ENCODE data around the gene SH3D19. TPM values are rescaled to one million over a fixed set of nuclear protein-coding genes. Genes with fewer than 3 reads are reported as not detected.
A peak's percentile ranks its signal among the peaks of the same experiment; 100 is the strongest.
"Not testable (repeated sequence)": the region's sequence is repeated elsewhere in the genome, so short reads cannot be mapped to it uniquely, and the experiment has no call there.

SH3D19 gene
- polyA plus RNA-seq, 4 donors = 37.7 to 92.4 (median 64.6) TPM

GRCh38 chr4:151248519-151248918 lies 76.9 kb downstream of the SH3D19 start:
- DNase-seq = peak; percentile 56 to 79
- 68 to 85% (median 82%) methylated on average over 2 of the region's 2 CpGs for WGBS, 3 donors
- no peak for FAIRE-seq
- Histone ChIP-seq H3K4me1 (ENCODE audit: control insufficient read depth in 3 of 3, insufficient read depth in 2 of 3, low read depth in 1 of 3, low read length in 2 of 3) (no peaks in the 10 kb centered on the region), H3K9me3 (ENCODE audit: control insufficient read depth in 2 of 2, insufficient read depth in 1 of 2, low read depth in 1 of 2, low read length in 1 of 2) (no peaks in the 10 kb centered on the region), H3K27me3 (ENCODE audit: control insufficient read depth in 3 of 3, insufficient read depth in 3 of 3, low read length in 3 of 3) (no peaks in the 10 kb centered on the region), H3K36me3 (ENCODE audit: control insufficient read depth in 3 of 3, insufficient read depth in 2 of 3, low read depth in 1 of 3, low read length in 3 of 3) (peaks cover 0 to 14% (median 0%) of the 10 kb centered on the region in 3 donors), H3K27ac (ENCODE audit: low read depth in 1 of 3, low read length in 2 of 3) (peak overlapping the region in 1 of 3 donors; percentile 27), H3K4me3 (ENCODE audit: low read depth in 1 of 3, low read length in 3 of 3) (no peak overlapping the region)

- WGBS, 3 donors = 94 to 100% (median 94%) methylated on average over 2 of the region's 2 CpGs
- no peak for FAIRE-seq
- H3K4me1 ChIP-seq (ENCODE audit: control insufficient read depth in 3 of 3, insufficient read depth in 2 of 3, low read depth in 1 of 3, low read length in 2 of 3) = no peaks in the 10 kb centered on the region
- no peak overlapping the region for H3K4me3 ChIP-seq (ENCODE audit: low read depth in 1 of 3, low read length in 3 of 3)
- no peaks in the 10 kb centered on the region for H3K9me3 ChIP-seq (ENCODE audit: control insufficient read depth in 2 of 2, insufficient read depth in 1 of 2, low read depth in 1 of 2, low read length in 1 of 2)
- H3K36me3 ChIP-seq (ENCODE audit: control insufficient read depth in 3 of 3, insufficient read depth in 2 of 3, low read depth in 1 of 3, low read length in 3 of 3) = peaks cover 0 to 8% (median 0%) of the 10 kb centered on the region in 3 donors
- H3K27me3 ChIP-seq (ENCODE audit: control insufficient read depth in 3 of 3, insufficient read depth in 3 of 3, low read length in 3 of 3) = no peaks in the 10 kb centered on the region
- no peak for DNase-seq
- no peak overlapping the region for H3K27ac ChIP-seq (ENCODE audit: low read depth in 1 of 3, low read length in 2 of 3)
Measured at GRCh38 chr4:151247395-151247794, 78.0 kb downstream of the SH3D19 start.

GRCh38 chr4:151246742-151247141 lies 78.7 kb downstream of the SH3D19 start:
- 46 to 72% (median 50%) methylated on average over 2 of the region's 2 CpGs for WGBS, 3 donors
- FAIRE-seq = no peak
- H3K4me1 ChIP-seq (ENCODE audit: control insufficient read depth in 3 of 3, insufficient read depth in 2 of 3, low read depth in 1 of 3, low read length in 2 of 3) = no peaks in the 10 kb centered on the region

GRCh38 chr4:151242305-151242704 lies 83.1 kb downstream of the SH3D19 start:
- no peaks in the 10 kb centered on the region for H3K4me1 ChIP-seq (ENCODE audit: control insufficient read depth in 3 of 3, insufficient read depth in 2 of 3, low read depth in 1 of 3, low read length in 2 of 3)
- 87 to 96% (median 93%) methylated on average over 2 of the region's 2 CpGs for WGBS, 3 donors
- H3K27ac ChIP-seq (ENCODE audit: low read depth in 1 of 3, low read length in 2 of 3) = no peak overlapping the region
- FAIRE-seq (no peak), DNase-seq (no peak)
- H3K27me3 ChIP-seq (ENCODE audit: control insufficient read depth in 3 of 3, insufficient read depth in 3 of 3, low read length in 3 of 3) = no peaks in the 10 kb centered on the region
- H3K4me3 ChIP-seq (ENCODE audit: low read depth in 1 of 3, low read length in 3 of 3) = no peak overlapping the region
- H3K36me3 ChIP-seq (ENCODE audit: control insufficient read depth in 3 of 3, insufficient read depth in 2 of 3, low read depth in 1 of 3, low read length in 3 of 3) = peaks cover 0 to 7% (median 0%) of the 10 kb centered on the region in 3 donors
- no peaks in the 10 kb centered on the region for H3K9me3 ChIP-seq (ENCODE audit: control insufficient read depth in 2 of 2, insufficient read depth in 1 of 2, low read depth in 1 of 2, low read length in 1 of 2)

More at GRCh38 chr4:151246742-151247141, 78.7 kb downstream of the SH3D19 start:
- Histone ChIP-seq H3K27me3 (ENCODE audit: control insufficient read depth in 3 of 3, insufficient read depth in 3 of 3, low read length in 3 of 3) (no peaks in the 10 kb centered on the region), H3K9me3 (ENCODE audit: control insufficient read depth in 2 of 2, insufficient read depth in 1 of 2, low read depth in 1 of 2, low read length in 1 of 2) (no peaks in the 10 kb centered on the region), H3K27ac (ENCODE audit: low read depth in 1 of 3, low read length in 2 of 3) (no peak overlapping the region), H3K4me3 (ENCODE audit: low read depth in 1 of 3, low read length in 3 of 3) (no peak overlapping the region), H3K36me3 (ENCODE audit: control insufficient read depth in 3 of 3, insufficient read depth in 2 of 3, low read depth in 1 of 3, low read length in 3 of 3) (peaks cover 0 to 11% (median 0%) of the 10 kb centered on the region in 3 donors)
- no peak for DNase-seq

- no peaks in the 10 kb centered on the region for H3K4me1 ChIP-seq (ENCODE audit: control insufficient read depth in 3 of 3, insufficient read depth in 2 of 3, low read depth in 1 of 3, low read length in 2 of 3)
- H3K27me3 ChIP-seq (ENCODE audit: control insufficient read depth in 3 of 3, insufficient read depth in 3 of 3, low read length in 3 of 3) = no peaks in the 10 kb centered on the region
- H3K9me3 ChIP-seq (ENCODE audit: control insufficient read depth in 2 of 2, insufficient read depth in 1 of 2, low read depth in 1 of 2, low read length in 1 of 2) = no peaks in the 10 kb centered on the region
- WGBS, 3 donors = 92 to 96% (median 94%) methylated on average over 3 of the region's 3 CpGs
- H3K4me3 ChIP-seq (ENCODE audit: low read depth in 1 of 3, low read length in 3 of 3) = no peak overlapping the region
- DNase-seq (no peak), FAIRE-seq (no peak)
- peaks cover 0 to 4% (median 0%) of the 10 kb centered on the region in 3 donors for H3K36me3 ChIP-seq (ENCODE audit: control insufficient read depth in 3 of 3, insufficient read depth in 2 of 3, low read depth in 1 of 3, low read length in 3 of 3)
- no peak overlapping the region for H3K27ac ChIP-seq (ENCODE audit: low read depth in 1 of 3, low read length in 2 of 3)
Measured at GRCh38 chr4:151239608-151240007, 85.8 kb downstream of the SH3D19 start.

GRCh38 chr4:151238477-151238876 lies 86.9 kb downstream of the SH3D19 start:
- Histone ChIP-seq H3K27me3 (ENCODE audit: control insufficient read depth in 3 of 3, insufficient read depth in 3 of 3, low read length in 3 of 3) (no peaks in the 10 kb centered on the region), H3K9me3 (ENCODE audit: control insufficient read depth in 2 of 2, insufficient read depth in 1 of 2, low read depth in 1 of 2, low read length in 1 of 2) (no peaks in the 10 kb centered on the region), H3K27ac (ENCODE audit: low read depth in 1 of 3, low read length in 2 of 3) (no peak overlapping the region), H3K4me1 (ENCODE audit: control insufficient read depth in 3 of 3, insufficient read depth in 2 of 3, low read depth in 1 of 3, low read length in 2 of 3) (no peaks in the 10 kb centered on the region), H3K36me3 (ENCODE audit: control insufficient read depth in 3 of 3, insufficient read depth in 2 of 3, low read depth in 1 of 3, low read length in 3 of 3) (peaks cover 0 to 4% (median 0%) of the 10 kb centered on the region in 3 donors), H3K4me3 (ENCODE audit: low read depth in 1 of 3, low read length in 3 of 3) (no peak overlapping the region)
- FAIRE-seq (no peak), DNase-seq (no peak)
- 46 to 53% (median 49%) methylated on average over 3 of the region's 3 CpGs for WGBS, 3 donors

- H3K4me1 ChIP-seq (ENCODE audit: control insufficient read depth in 3 of 3, insufficient read depth in 2 of 3, low read depth in 1 of 3, low read length in 2 of 3) = no peaks in the 10 kb centered on the region
- DNase-seq (no peak), FAIRE-seq (no peak)
- H3K27ac ChIP-seq (ENCODE audit: low read depth in 1 of 3, low read length in 2 of 3) = no peak overlapping the region
- 95 to 98% (median 96%) methylated on average over 24 to 27 of the region's 27 CpGs for WGBS, 3 donors
- H3K27me3 ChIP-seq (ENCODE audit: control insufficient read depth in 3 of 3, insufficient read depth in 3 of 3, low read length in 3 of 3) = no peaks in the 10 kb centered on the region
- no peak overlapping the region for H3K4me3 ChIP-seq (ENCODE audit: low read depth in 1 of 3, low read length in 3 of 3)
- H3K36me3 ChIP-seq (ENCODE audit: control insufficient read depth in 3 of 3, insufficient read depth in 2 of 3, low read depth in 1 of 3, low read length in 3 of 3) = no peaks in the 10 kb centered on the region
- no peaks in the 10 kb centered on the region for H3K9me3 ChIP-seq (ENCODE audit: control insufficient read depth in 2 of 2, insufficient read depth in 1 of 2, low read depth in 1 of 2, low read length in 1 of 2)
Measured at GRCh38 chr4:151236036-151236435, 89.4 kb downstream of the SH3D19 start.

- H3K9me3 ChIP-seq (ENCODE audit: control insufficient read depth in 2 of 2, insufficient read depth in 1 of 2, low read depth in 1 of 2, low read length in 1 of 2); FAIRE-seq; H3K4me1 ChIP-seq (ENCODE audit: control insufficient read depth in 3 of 3, insufficient read depth in 2 of 3, low read depth in 1 of 3, low read length in 2 of 3); DNase-seq; H3K27me3 ChIP-seq (ENCODE audit: control insufficient read depth in 3 of 3, insufficient read depth in 3 of 3, low read length in 3 of 3); H3K27ac ChIP-seq (ENCODE audit: low read depth in 1 of 3, low read length in 2 of 3); H3K36me3 ChIP-seq (ENCODE audit: control insufficient read depth in 3 of 3, insufficient read depth in 2 of 3, low read depth in 1 of 3, low read length in 3 of 3); H3K4me3 ChIP-seq (ENCODE audit: low read depth in 1 of 3, low read length in 3 of 3): not testable (repeated sequence)
- 95 to 100% (median 96%) methylated on average over 1 of the region's 1 CpG for WGBS, 3 donors
Measured at GRCh38 chr4:151235373-151235772, 90.0 kb downstream of the SH3D19 start.

GRCh38 chr4:151233600-151233999 lies 91.8 kb downstream of the SH3D19 start:
- Histone ChIP-seq H3K9me3 (ENCODE audit: control insufficient read depth in 2 of 2, insufficient read depth in 1 of 2, low read depth in 1 of 2, low read length in 1 of 2) (no peaks in the 10 kb centered on the region), H3K27ac (ENCODE audit: low read depth in 1 of 3, low read length in 2 of 3) (no peak overlapping the region), H3K4me1 (ENCODE audit: control insufficient read depth in 3 of 3, insufficient read depth in 2 of 3, low read depth in 1 of 3, low read length in 2 of 3) (no peaks in the 10 kb centered on the region), H3K36me3 (ENCODE audit: control insufficient read depth in 3 of 3, insufficient read depth in 2 of 3, low read depth in 1 of 3, low read length in 3 of 3) (no peaks in the 10 kb centered on the region), H3K4me3 (ENCODE audit: low read depth in 1 of 3, low read length in 3 of 3) (no peak overlapping the region), H3K27me3 (ENCODE audit: control insufficient read depth in 3 of 3, insufficient read depth in 3 of 3, low read length in 3 of 3) (no peaks in the 10 kb centered on the region)
- FAIRE-seq (no peak), DNase-seq (no peak)
- 96 to 97% (median 96%) methylated on average over 5 of the region's 5 CpGs for WGBS, 3 donors

Measured in small intestine (tissue), 7 donors.